Esophagus muscularis mucosa (tissue), 3 donors: ENCODE results near the gene SCFD2.

Experiments
- CTCF ChIP-seq, 3 experiments: fragments of 200-600 bp in 2 of 3; fragments of 450-650 bp in 1 of 3; sonication (generic) in 2 of 3; IDR thresholded peaks; one replicate each; pipeline ENCODE4 v1.5.1; 2017 to 2019; ENCODE audit warnings: antibody characterized with exemption in 3 of 3, mild to moderate bottlenecking in 2 of 3, moderate library complexity in 1 of 3
- POLR2A ChIP-seq: fragments of 450-650 bp; IDR thresholded peaks from one replicate; pipeline ENCODE4 v1.6.1; 2017; ENCODE audit warnings: antibody characterized with exemption, moderate library complexity, mild to moderate bottlenecking, low read depth
- POLR2AphosphoS5 ChIP-seq, 2 donors: sonication (generic); formaldehyde crosslinking; IDR thresholded peaks; one replicate each; pipeline ENCODE4 v1.6.1; 2017; ENCODE audit warnings: antibody characterized with exemption in 2 of 2

- TF ChIP-seq POLR2AphosphoS5 (IDR thresholded peaks at IDR 0.05) = no peak
- no peak for TF ChIP-seq CTCF (IDR thresholded peaks at IDR 0.05)
- no peak for TF ChIP-seq POLR2A
These were observed 6.1 kb upstream of the SCFD2 start for GRCh38 chr4:53371843-53372521.
